ENCODE data around the gene ELP4. TPM values are rescaled to one million over a fixed set of nuclear protein-coding genes. Genes with fewer than 3 reads are reported as not detected.

Gene ELP4
- total RNA-seq, 6 experiments from 2014 or later: 7.3 to 16.4 (median 9.2) TPM

GRCh38 chr11:31800398-31801265 is 291.1 kb downstream of the ELP4 start:
- no peak for ATAC-seq
- no peak overlapping the region for H3K27ac ChIP-seq
- no peak overlapping the region for H3K4me3 ChIP-seq
- 7% methylated on average over 15 of the region's 23 CpGs for WGBS (ENCODE audit: insufficient coverage, low coverage, low lambda C conversion rate, missing lambda C conversion rate)
- peaks cover 0 to 20% (median 0%) of the 10 kb centered on the region in 4 donors for H3K4me1 ChIP-seq
- no peak for DNase-seq
- no peaks in the 10 kb centered on the region for H3K9me3 ChIP-seq
- intact Hi-C loops (cut with DNase I): no loop called here
- H3K27me3 ChIP-seq: peaks cover 22 to 60% of the 10 kb centered on the region in 2 donors
- TF ChIP-seq POLR2A (IDR thresholded peaks at IDR 0.05) (no peak), CTCF (IDR thresholded peaks at IDR 0.05) (no peak)
- H3K36me3 ChIP-seq: no peaks in the 10 kb centered on the region

- no peaks in the 10 kb centered on the region for H3K9me3 ChIP-seq
- no peak overlapping the region for H3K4me3 ChIP-seq
- no peak for ATAC-seq
- H3K4me1 ChIP-seq: peaks cover 0 to 20% (median 0%) of the 10 kb centered on the region in 4 donors
- no peaks in the 10 kb centered on the region for H3K36me3 ChIP-seq
- intact Hi-C loops (cut with DNase I): no loop called here
- H3K27ac ChIP-seq: no peak overlapping the region
- no peak for DNase-seq
- peaks cover 22 to 66% of the 10 kb centered on the region in 2 donors for H3K27me3 ChIP-seq
- WGBS (ENCODE audit: insufficient coverage, low coverage, low lambda C conversion rate, missing lambda C conversion rate): 10% methylated on average over 9 of the region's 9 CpGs
- TF ChIP-seq POLR2A (IDR thresholded peaks at IDR 0.05) (no peak), CTCF (IDR thresholded peaks at IDR 0.05) (no peak)
Measured at GRCh38 chr11:31801298-31801702, 291.7 kb downstream of the ELP4 start.

- Histone ChIP-seq H3K4me3 (no peak overlapping the region), H3K27ac (no peak overlapping the region), H3K4me1 (peaks cover 0 to 20% (median 0%) of the 10 kb centered on the region in 4 donors), H3K27me3 (peaks cover 26 to 70% of the 10 kb centered on the region in 2 donors), H3K36me3 (no peaks in the 10 kb centered on the region), H3K9me3 (no peaks in the 10 kb centered on the region)
- DNase-seq: no peak
- intact Hi-C loops (cut with DNase I): no loop called here
- no peak for TF ChIP-seq CTCF (IDR thresholded peaks at IDR 0.05)
- no peak for TF ChIP-seq POLR2A (IDR thresholded peaks at IDR 0.05)
- 10% methylated on average over 6 of the region's 6 CpGs for WGBS (ENCODE audit: insufficient coverage, low coverage, low lambda C conversion rate, missing lambda C conversion rate)
- ATAC-seq: no peak
Measured at GRCh38 chr11:31802000-31802551, 292.5 kb downstream of the ELP4 start.

- ATAC-seq (no peak), DNase-seq (no peak)
- no peaks in the 10 kb centered on the region for H3K9me3 ChIP-seq
- H3K36me3 ChIP-seq: no peaks in the 10 kb centered on the region
- peaks cover 0 to 20% (median 0%) of the 10 kb centered on the region in 4 donors for H3K4me1 ChIP-seq
- TF ChIP-seq CTCF (IDR thresholded peaks at IDR 0.05): no peak
- TF ChIP-seq POLR2A (IDR thresholded peaks at IDR 0.05): no peak
- no peak overlapping the region for H3K27ac ChIP-seq
- 5% methylated on average over 20 of the region's 20 CpGs for WGBS (ENCODE audit: insufficient coverage, low coverage, low lambda C conversion rate, missing lambda C conversion rate)
- intact Hi-C loops (cut with DNase I): no loop called here
- no peak overlapping the region for H3K4me3 ChIP-seq
- H3K27me3 ChIP-seq: peaks cover 31 to 73% of the 10 kb centered on the region in 2 donors
Measured at GRCh38 chr11:31802609-31802989, 293.0 kb downstream of the ELP4 start.
